GM12878 (cell line): ENCODE data around the gene TP53RK. TPM values are rescaled to one million over a fixed set of nuclear protein-coding genes. Genes with fewer than 3 reads are reported as not detected.

Experiments
- ATAC-seq: fragments of 200-7000 bp; cut with Tn5 transposase; 3 replicates; pipeline ENCODE4 v1.9.1; 2020; ENCODE audit warnings: mild to moderate bottlenecking, moderate library complexity
- BruUV-seq: library from RNA; stranded (reverse); fragments of 400-500 nt; replicated peaks from 2 replicates; lab custom pipeline; 2021; lab: Mats Ljungman, UMichigan
- CTCF ChIA-PET: fragments of 300-600 bp; sonication (Branson Sonifier 250); formaldehyde crosslinking; extraction: SDS; loops from one replicate; lab custom pipeline; 2021; ENCODE audit warnings: inconsistent platforms; lab: Yijun Ruan, JAX
- POLR2A ChIA-PET: fragments of 350-600 bp; formaldehyde crosslinking; extraction: SDS; loops from one replicate; lab custom pipeline; 2021; ENCODE audit warnings: inconsistent platforms; lab: Charles Lee
- RAD21 ChIA-PET: fragments of 300-600 bp; sonication (Branson Sonifier 250); formaldehyde crosslinking; loops from one replicate; lab custom pipeline; 2023; ENCODE audit warnings: antibody characterized with exemption; ENCODE audit not compliant: unreplicated experiment; lab: Charles Lee
- SMC1A ChIA-PET: fragments of 300-600 bp; sonication (Branson Sonifier 250); formaldehyde crosslinking; loops from one replicate; lab custom pipeline; 2023; ENCODE audit not compliant: unreplicated experiment, uncharacterized antibody; lab: Charles Lee
- DNase-seq: peaks from one replicate; pipeline ENCODE4 v3.0.0-alpha.2; 2011; ENCODE audit warnings: low read depth, low spot score
- FAIRE-seq: peaks from 3 replicates; lab custom pipeline; 2011; peaks lifted over from hg19 to GRCh38; lab: Jason Lieb, UNC
- H2AFZ ChIP-seq: 2 replicates; pipeline ENCODE4 v1.6.0; 2011; ENCODE audit warnings: low read depth, low read length, control low read depth; ENCODE audit not compliant: control insufficient read depth
- H3K27ac ChIP-seq: 2 replicates; pipeline ENCODE4 v1.5.1; 2011; ENCODE audit warnings: control low read depth; ENCODE audit not compliant: control insufficient read depth, insufficient read depth
- H3K27me3 ChIP-seq, 2 experiments: replicated peaks in 1 of 2; 2 replicates each; pipeline versions ENCODE4 v1.6.0 to v1.6.1; 2011; ENCODE audit warnings: low read length in 1 of 2; ENCODE audit not compliant: control insufficient read depth in 2 of 2, insufficient read depth in 2 of 2
- H3K36me3 ChIP-seq, 2 experiments: 2 replicates each; pipeline ENCODE4 v1.5.1; 2011; ENCODE audit warnings: low read length in 1 of 2; ENCODE audit not compliant: control insufficient read depth in 2 of 2, insufficient read depth in 2 of 2
- H3K4me1 ChIP-seq: 2 replicates; pipeline ENCODE4 v1.6.1; 2011; ENCODE audit warnings: mild to moderate bottlenecking, low read length, moderate library complexity, mixed read lengths; ENCODE audit not compliant: control insufficient read depth, insufficient read depth
- H3K4me2 ChIP-seq: 2 replicates; pipeline ENCODE4 v1.6.0; 2011; ENCODE audit warnings: control low read depth; ENCODE audit not compliant: control insufficient read depth, insufficient read depth
- H3K4me3 ChIP-seq: fragments of 200-600 bp; sonication (generic); 2 replicates; pipeline ENCODE4 v1.5.1; 2016
- H3K79me2 ChIP-seq: 2 replicates; pipeline ENCODE4 v1.6.0; 2011; ENCODE audit warnings: low read length; ENCODE audit not compliant: control insufficient read depth, insufficient read depth
- H3K9ac ChIP-seq: 2 replicates; pipeline ENCODE4 v1.8.0; 2011; ENCODE audit warnings: low read length, control low read depth, mixed read lengths; ENCODE audit not compliant: control insufficient read depth, insufficient read depth
- H3K9me3 ChIP-seq: replicated peaks from 3 replicates; pipeline ENCODE4 v1.5.1; 2011; ENCODE audit warnings: mild to moderate bottlenecking, low read length; ENCODE audit not compliant: control insufficient read depth, insufficient read depth
- H4K20me1 ChIP-seq: 2 replicates; pipeline ENCODE4 v1.6.0; 2011; ENCODE audit not compliant: control insufficient read depth, insufficient read depth
- CHD4 ChIP-seq: fragments of 200-600 bp; sonication (generic); IDR thresholded peaks from 2 replicates; pipeline ENCODE4 v1.6.1; 2016; ENCODE audit warnings: mild to moderate bottlenecking
- EED ChIP-seq: sonication (generic); IDR thresholded peaks from 2 replicates; pipeline ENCODE4 v1.6.1; 2016; ENCODE audit warnings: antibody characterized with exemption, low read depth
- ETV6 ChIP-seq, 2 experiments: fragments of 450-650 bp in 1 of 2; IDR thresholded peaks in 1 of 2; conservative IDR thresholded peaks in 1 of 2; 2 replicates each; pipeline ENCODE4 v1.6.1; 2014; ENCODE audit warnings: antibody characterized with exemption in 1 of 2, borderline replicate concordance in 1 of 2, low read depth in 1 of 2, mild to moderate bottlenecking in 1 of 2, moderate library complexity in 1 of 2
- EZH2 ChIP-seq: IDR thresholded peaks from 2 replicates; pipeline ENCODE4 v1.6.1; 2012; ENCODE audit warnings: low read depth, mild to moderate bottlenecking, control low read depth, inconsistent platforms, low read length, borderline replicate concordance; ENCODE audit not compliant: control insufficient read depth
- FOXK2 ChIP-seq: fragments of 450-650 bp; IDR thresholded peaks from 2 replicates; pipeline ENCODE4 v1.6.1; 2017; ENCODE audit warnings: mild to moderate bottlenecking, moderate library complexity
- FOXM1 ChIP-seq: IDR thresholded peaks from 2 replicates; pipeline ENCODE4 v1.6.1; 2012; ENCODE audit warnings: low read depth, mild to moderate bottlenecking, inconsistent platforms, low read length, moderate library complexity
- IKZF1 ChIP-seq: fragments of 450-650 bp; conservative IDR thresholded peaks from 2 replicates; pipeline ENCODE4 v1.6.1; 2017; ENCODE audit warnings: antibody characterized with exemption, mild to moderate bottlenecking
- NKRF ChIP-seq: fragments of 450-650 bp; conservative IDR thresholded peaks from 2 replicates; pipeline ENCODE4 v1.6.1; 2017; ENCODE audit warnings: mild to moderate bottlenecking, moderate library complexity
- NR2F1 ChIP-seq: fragments of 450-650 bp; conservative IDR thresholded peaks from 2 replicates; pipeline ENCODE4 v1.6.1; 2017; ENCODE audit warnings: mild to moderate bottlenecking
- PBX3 ChIP-seq: IDR thresholded peaks from 2 replicates; pipeline ENCODE4 v1.6.1; 2011; ENCODE audit warnings: mild to moderate bottlenecking, low read depth, low read length, moderate library complexity; ENCODE audit not compliant: insufficient replicate concordance
- RB1 ChIP-seq: fragments of 450-650 bp; formaldehyde crosslinking; IDR thresholded peaks from 2 replicates; pipeline ENCODE4 v1.6.1; 2017; ENCODE audit warnings: mild to moderate bottlenecking, borderline replicate concordance
- SKIL ChIP-seq: fragments of 450-650 bp; IDR thresholded peaks from 2 replicates; pipeline ENCODE4 v1.6.1; 2017; ENCODE audit warnings: mild to moderate bottlenecking, low read depth, inconsistent platforms; ENCODE audit not compliant: poor library complexity, severe bottlenecking
- SREBF1 ChIP-seq: IDR thresholded peaks from 2 replicates; pipeline ENCODE4 v1.6.1; 2012; ENCODE audit warnings: mild to moderate bottlenecking, low read length
- SUZ12 ChIP-seq: fragments of 200-600 bp; sonication (generic); IDR thresholded peaks from one replicate; pipeline ENCODE4 v1.6.1; 2018; ENCODE audit warnings: antibody characterized with exemption, mild to moderate bottlenecking; ENCODE audit not compliant: unreplicated experiment
- WRNIP1 ChIP-seq: IDR thresholded peaks from 2 replicates; pipeline ENCODE4 v1.6.1; 2011; ENCODE audit warnings: low read depth, low read length, improper control_type of control experiment, borderline replicate concordance
- YBX1 ChIP-seq: fragments of 450-650 bp; IDR thresholded peaks from 2 replicates; pipeline ENCODE4 v1.6.1; 2016; ENCODE audit warnings: antibody characterized with exemption
- ZBED1 ChIP-seq: IDR thresholded peaks from 2 replicates; pipeline ENCODE4 v1.6.1; 2016; ENCODE audit warnings: borderline replicate concordance
- ZBTB33 ChIP-seq: fragments of 450-650 bp; IDR thresholded peaks from 2 replicates; pipeline ENCODE4 v1.6.1; 2017; ENCODE audit warnings: mild to moderate bottlenecking
- ZNF384 ChIP-seq: IDR thresholded peaks from 2 replicates; pipeline ENCODE4 v1.6.1; 2012; ENCODE audit warnings: low read depth, mild to moderate bottlenecking, low read length, improper control_type of control experiment, borderline replicate concordance
- WGBS: methylation state at CpG from one replicate; pipeline ENCODE4 v1.1.6; 2016; ENCODE audit warnings: low lambda C conversion rate; ENCODE audit not compliant: insufficient replicate concordance, insufficient coverage; ENCODE audit errors: missing lambda C conversion rate; 5-methylcytosine and 5-hydroxymethylcytosine counted together
- in situ Hi-C: fragments of 300-500 bp; cut with MboI; formaldehyde crosslinking; loops from 9 replicates; pipeline ENCODE4 v1.14.3; 2018; ENCODE audit warnings: mixed read lengths
- intact Hi-C: fragments of 100-400 bp; cut with micrococcal nuclease; formaldehyde crosslinking; loops from one replicate; pipeline ENCODE4 v1.14.2; 2022; ENCODE audit not compliant: unreplicated experiment
- polyA plus RNA-seq, 11 experiments: library from polyadenylated mRNA; depleted of rRNA in 4 of 11; unstranded in 6 of 11; stranded (reverse) in 5 of 11; fragments of >200 nt; fragmentation: Nextera tagmentation in 4 of 11; fragmentation: Illumina TruSeq in 1 of 11; extraction: Ambion mirVana in 4 of 11; extraction: Trizol in 1 of 11; gene quantifications; 1 replicate in 1 of 11; 2 replicates in 10 of 11; pipeline versions ENCODE4 v1.2.1 to v1.2.3, GENCODE V29; 2011 to 2016; ENCODE audit warnings: inconsistent platforms in 2 of 11, missing spikeins in 2 of 11, low read depth in 1 of 11
- total RNA-seq, 4 experiments: library from RNA; depleted of rRNA in 3 of 4; stranded (reverse); fragments of >200 nt in 3 of 4; fragmentation: Illumina TruSeq in 1 of 4; extraction: Trizol in 1 of 4; gene quantifications; 2 replicates each; pipeline versions ENCODE4 v1.2.1 to v1.2.3, GENCODE V29; 2013 to 2021

Gene TP53RK
- total and polyA plus RNA-seq, 10 of the 15 experiments (the other 5 are each of a cell fraction or from before 2014, with no cell fraction given), result 3.8 to 23.1 (median 16.1) TPM

- Histone ChIP-seq H2AFZ (no peak overlapping the region), H3K4me2 (no peak overlapping the region), H4K20me1 (no peaks in the 10 kb centered on the region), H3K9ac (no peak overlapping the region), H3K36me3 (no peaks in the 10 kb centered on the region), H3K27ac (no peak overlapping the region), H3K4me1 (no peaks in the 10 kb centered on the region), H3K79me2 (no peaks in the 10 kb centered on the region), H3K4me3 (no peak overlapping the region), H3K27me3 (no peaks in the 10 kb centered on the region), H3K9me3 (no peaks in the 10 kb centered on the region)
- BruUV-seq, result no TSS peak
- DNase-seq (no peak), ATAC-seq (no peak), FAIRE-seq (no peak)
- ChIA-PET CTCF (no interaction called here), POLR2A (no interaction called here), RAD21 (no interaction called here), SMC1A (no interaction called here)
- WGBS, result 47% methylated on average over 4 of the region's 4 CpGs
- intact Hi-C loops, result no loop called here
- in situ Hi-C loops, result no loop called here
- TF ChIP-seq WRNIP1 (no peak), FOXK2 (no peak), ZBTB33 (no peak), ZBED1 (no peak), SKIL (no peak), PBX3 (no peak), SREBF1 (no peak), IKZF1 (no peak), RB1 (no peak), FOXM1 (no peak), ETV6 (conservative IDR thresholded peaks at IDR 0.05 in 1 of 2, IDR thresholded peaks at IDR 0.05 in 1 of 2; ENCODE audit: borderline replicate concordance in 1 of 2, low read depth in 1 of 2) (no peak), CHD4 (no peak), ZNF384 (no peak), EED (no peak), YBX1 (no peak), SUZ12 (no peak), NKRF (no peak), EZH2 (no peak), NR2F1 (no peak)
Measured at GRCh38 chr20:46636514-46636913, 52.7 kb downstream of the TP53RK start.
